ENCODE results near the gene PAPPA. TPM values are rescaled to one million over a fixed set of nuclear protein-coding genes. Genes with fewer than 3 reads are reported as not detected.
A peak's percentile ranks its signal among the peaks of the same experiment; 100 is the strongest.

PAPPA gene
- total RNA-seq, 1 experiment from 2014 or later, result 3.9 TPM

DNA sequence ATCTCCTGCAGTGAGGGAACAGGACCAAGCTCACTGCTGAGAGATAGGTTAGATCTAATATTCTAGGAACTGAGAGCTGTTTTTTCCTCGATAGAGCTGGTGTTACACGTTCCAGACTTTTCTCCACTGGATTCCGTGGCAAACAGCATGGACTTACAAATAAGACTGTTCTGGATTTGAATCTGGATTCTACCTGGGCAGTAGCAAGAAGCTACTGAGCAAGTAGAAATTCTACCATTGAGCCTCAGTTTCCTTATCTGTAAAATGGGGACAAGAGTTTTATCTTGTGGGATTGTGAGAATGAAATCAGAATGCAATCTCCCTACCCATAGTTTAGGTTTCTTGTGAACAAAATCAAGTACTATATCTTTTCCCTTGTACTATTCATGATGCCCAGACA is 294.8 kb downstream of the PAPPA start:
- Histone ChIP-seq H3K4me2 (no peak overlapping the region), H2AFZ (no peak overlapping the region), H3K27me3 (ENCODE audit: insufficient read depth, low read depth) (no peaks in the 10 kb centered on the region), H3K36me3 (ENCODE audit: low read depth) (no peaks in the 10 kb centered on the region), H3K4me3 (no peak overlapping the region), H3K9me2 (ENCODE audit: insufficient read depth) (no peaks in the 10 kb centered on the region), H3K79me2 (ENCODE audit: low read depth) (no peaks in the 10 kb centered on the region), H3K27ac (no peak overlapping the region), H3K4me1 (replicated peaks; ENCODE audit: insufficient read depth) (no peaks in the 10 kb centered on the region), H4K20me1 (ENCODE audit: insufficient read depth) (no peaks in the 10 kb centered on the region), H3K9me3 (ENCODE audit: insufficient read depth, low read depth) (no peaks in the 10 kb centered on the region), H3F3A (ENCODE audit: insufficient read depth, low read depth) (no peaks in the 10 kb centered on the region)
- ChIA-PET CTCF (no interaction called here), POLR2A (ENCODE audit: unreplicated experiment) (no interaction called here)
- intact Hi-C loops (cut with micrococcal nuclease; ENCODE audit: unreplicated experiment), result no loop called here
- TF ChIP-seq EZH2 (IDR thresholded peaks at IDR 0.05; ENCODE audit: low read depth), result no peak
- TF ChIP-seq, protein P1, sequence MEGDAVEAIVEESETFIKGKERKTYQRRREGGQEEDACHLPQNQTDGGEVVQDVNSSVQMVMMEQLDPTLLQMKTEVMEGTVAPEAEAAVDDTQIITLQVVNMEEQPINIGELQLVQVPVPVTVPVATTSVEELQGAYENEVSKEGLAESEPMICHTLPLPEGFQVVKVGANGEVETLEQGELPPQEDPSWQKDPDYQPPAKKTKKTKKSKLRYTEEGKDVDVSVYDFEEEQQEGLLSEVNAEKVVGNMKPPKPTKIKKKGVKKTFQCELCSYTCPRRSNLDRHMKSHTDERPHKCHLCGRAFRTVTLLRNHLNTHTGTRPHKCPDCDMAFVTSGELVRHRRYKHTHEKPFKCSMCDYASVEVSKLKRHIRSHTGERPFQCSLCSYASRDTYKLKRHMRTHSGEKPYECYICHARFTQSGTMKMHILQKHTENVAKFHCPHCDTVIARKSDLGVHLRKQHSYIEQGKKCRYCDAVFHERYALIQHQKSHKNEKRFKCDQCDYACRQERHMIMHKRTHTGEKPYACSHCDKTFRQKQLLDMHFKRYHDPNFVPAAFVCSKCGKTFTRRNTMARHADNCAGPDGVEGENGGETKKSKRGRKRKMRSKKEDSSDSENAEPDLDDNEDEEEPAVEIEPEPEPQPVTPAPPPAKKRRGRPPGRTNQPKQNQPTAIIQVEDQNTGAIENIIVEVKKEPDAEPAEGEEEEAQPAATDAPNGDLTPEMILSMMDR (conservative IDR thresholded peaks at IDR 0.05), result no peak
- BruUV-seq (replicated peaks), result no TSS peak
- no peak for DNase-seq

DNA sequence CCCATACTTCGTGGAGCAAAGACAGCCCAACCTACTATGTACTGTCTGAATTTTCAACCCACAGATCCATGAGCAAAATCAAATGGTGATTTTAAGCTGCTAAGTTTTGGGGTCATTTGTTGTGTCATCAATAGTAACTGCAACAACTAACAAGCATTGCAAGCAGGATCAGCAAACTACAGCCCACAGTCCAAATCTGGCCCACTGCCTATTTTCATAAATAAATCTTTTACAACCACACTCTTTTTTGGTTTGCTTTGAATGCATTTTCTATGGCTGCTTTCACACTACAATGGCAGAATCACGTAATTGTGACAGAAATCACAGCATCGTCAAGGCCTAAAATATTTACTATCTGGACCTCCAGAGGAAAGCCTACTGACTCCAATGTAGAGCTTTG is 296.4 kb downstream of the PAPPA start:
- no peaks in the 10 kb centered on the region for H4K20me1 ChIP-seq (ENCODE audit: insufficient read depth)
- H2AFZ ChIP-seq, result no peak overlapping the region
- H3K9me3 ChIP-seq (ENCODE audit: insufficient read depth, low read depth), result no peaks in the 10 kb centered on the region
- intact Hi-C loops (cut with micrococcal nuclease; ENCODE audit: unreplicated experiment), result no loop called here
- H3K4me1 ChIP-seq (replicated peaks; ENCODE audit: insufficient read depth), result no peaks in the 10 kb centered on the region
- ChIA-PET CTCF (no interaction called here), POLR2A (ENCODE audit: unreplicated experiment) (no interaction called here)
- no peaks in the 10 kb centered on the region for H3K9me2 ChIP-seq (ENCODE audit: insufficient read depth)
- TF ChIP-seq, protein P1 (conservative IDR thresholded peaks at IDR 0.05), result no peak
- no peaks in the 10 kb centered on the region for H3K27me3 ChIP-seq (ENCODE audit: insufficient read depth, low read depth)
- no peaks in the 10 kb centered on the region for H3F3A ChIP-seq (ENCODE audit: insufficient read depth, low read depth)
- BruUV-seq (replicated peaks), result no TSS peak
- no peak overlapping the region for H3K27ac ChIP-seq
- no peak for DNase-seq
- H3K79me2 ChIP-seq (ENCODE audit: low read depth), result no peaks in the 10 kb centered on the region
- H3K36me3 ChIP-seq (ENCODE audit: low read depth), result no peaks in the 10 kb centered on the region
- no peak overlapping the region for H3K4me2 ChIP-seq
- H3K4me3 ChIP-seq, result no peak overlapping the region

DNA sequence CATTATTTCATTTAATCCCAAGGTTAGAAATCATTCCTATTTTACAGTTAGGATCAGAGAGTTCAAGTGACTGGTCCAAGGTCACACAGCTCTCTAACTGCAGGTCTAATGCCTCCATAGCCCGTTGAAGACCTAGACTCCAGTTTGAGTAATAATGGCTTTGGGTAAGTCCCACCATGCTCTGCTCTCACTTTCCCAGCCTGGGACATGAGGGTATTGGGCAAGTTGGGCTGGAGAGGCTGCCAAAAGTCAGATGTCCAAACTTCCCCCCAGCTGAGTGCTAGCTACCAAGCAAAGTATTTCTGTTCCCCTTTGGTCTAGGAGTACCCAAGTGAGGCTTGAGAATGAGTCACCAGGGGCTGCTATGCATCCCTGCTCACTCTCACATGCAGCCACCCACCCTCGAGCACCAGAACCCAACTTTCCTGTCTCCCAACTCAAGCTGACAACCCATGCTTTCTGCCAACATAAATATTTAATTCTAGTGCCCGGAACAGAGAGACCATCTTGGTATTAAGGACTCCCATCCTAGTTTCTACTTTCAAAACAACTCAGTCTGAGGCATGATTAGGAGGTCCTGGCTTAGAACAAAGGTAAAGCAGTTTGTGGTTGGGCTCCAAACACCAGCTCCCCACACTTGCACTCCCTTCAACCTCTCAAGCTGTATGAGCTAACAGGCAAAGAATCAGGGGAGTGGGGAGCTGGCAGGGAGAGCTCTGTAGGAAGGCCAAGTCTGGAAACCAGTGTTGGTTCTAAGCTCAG is 297.0 kb downstream of the PAPPA start:
- Histone ChIP-seq H3K9me2 (ENCODE audit: insufficient read depth) (no peaks in the 10 kb centered on the region), H3K4me1 (replicated peaks; ENCODE audit: insufficient read depth) (no peaks in the 10 kb centered on the region), H3K4me3 (no peak overlapping the region), H2AFZ (no peak overlapping the region), H3K79me2 (ENCODE audit: low read depth) (no peaks in the 10 kb centered on the region), H3K27me3 (ENCODE audit: insufficient read depth, low read depth) (no peaks in the 10 kb centered on the region), H3K36me3 (ENCODE audit: low read depth) (no peaks in the 10 kb centered on the region), H3K27ac (no peak overlapping the region), H4K20me1 (ENCODE audit: insufficient read depth) (no peaks in the 10 kb centered on the region), H3K4me2 (no peak overlapping the region), H3K9me3 (ENCODE audit: insufficient read depth, low read depth) (no peaks in the 10 kb centered on the region), H3F3A (ENCODE audit: insufficient read depth, low read depth) (no peaks in the 10 kb centered on the region)
- BruUV-seq (replicated peaks), result no TSS peak
- ChIA-PET POLR2A (ENCODE audit: unreplicated experiment) (no interaction called here), CTCF (no interaction called here)
- no peak for TF ChIP-seq EZH2 (IDR thresholded peaks at IDR 0.05; ENCODE audit: low read depth)
- TF ChIP-seq, protein P1 (conservative IDR thresholded peaks at IDR 0.05), result no peak
- peak in 1 of 2 experiments; percentile 40 for DNase-seq
- intact Hi-C loops (cut with micrococcal nuclease; ENCODE audit: unreplicated experiment), result no loop called here

Measured in PC-9 (cell line).